ENCODE data around the gene AHNAK.

DNA sequence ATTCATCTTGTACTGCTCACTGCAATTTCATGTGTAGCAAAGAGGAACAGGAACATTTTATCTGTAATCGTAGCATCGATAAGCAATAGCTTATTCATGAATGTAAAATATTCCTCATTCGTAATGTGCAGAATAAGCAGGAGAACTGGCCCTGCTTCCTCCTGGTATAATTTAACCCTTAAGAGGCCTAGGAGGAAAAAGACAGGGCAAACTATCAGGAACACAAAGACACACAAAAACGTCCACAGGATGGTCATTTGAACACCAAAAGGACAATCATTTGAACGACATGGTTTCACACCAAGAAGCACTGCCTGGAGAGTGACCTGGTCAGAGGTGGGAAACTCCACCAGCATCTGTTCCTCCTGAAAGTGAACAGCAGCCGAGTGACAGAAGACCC, 63.9 kb downstream of the AHNAK start:
- TF ChIP-seq CTCF (IDR thresholded peaks at IDR 0.05; ENCODE audit: low read depth, low read length, missing input control), result no peak
- TF ChIP-seq FOXA1 (IDR thresholded peaks at IDR 0.05), result no peak
- TF ChIP-seq, protein P1, sequence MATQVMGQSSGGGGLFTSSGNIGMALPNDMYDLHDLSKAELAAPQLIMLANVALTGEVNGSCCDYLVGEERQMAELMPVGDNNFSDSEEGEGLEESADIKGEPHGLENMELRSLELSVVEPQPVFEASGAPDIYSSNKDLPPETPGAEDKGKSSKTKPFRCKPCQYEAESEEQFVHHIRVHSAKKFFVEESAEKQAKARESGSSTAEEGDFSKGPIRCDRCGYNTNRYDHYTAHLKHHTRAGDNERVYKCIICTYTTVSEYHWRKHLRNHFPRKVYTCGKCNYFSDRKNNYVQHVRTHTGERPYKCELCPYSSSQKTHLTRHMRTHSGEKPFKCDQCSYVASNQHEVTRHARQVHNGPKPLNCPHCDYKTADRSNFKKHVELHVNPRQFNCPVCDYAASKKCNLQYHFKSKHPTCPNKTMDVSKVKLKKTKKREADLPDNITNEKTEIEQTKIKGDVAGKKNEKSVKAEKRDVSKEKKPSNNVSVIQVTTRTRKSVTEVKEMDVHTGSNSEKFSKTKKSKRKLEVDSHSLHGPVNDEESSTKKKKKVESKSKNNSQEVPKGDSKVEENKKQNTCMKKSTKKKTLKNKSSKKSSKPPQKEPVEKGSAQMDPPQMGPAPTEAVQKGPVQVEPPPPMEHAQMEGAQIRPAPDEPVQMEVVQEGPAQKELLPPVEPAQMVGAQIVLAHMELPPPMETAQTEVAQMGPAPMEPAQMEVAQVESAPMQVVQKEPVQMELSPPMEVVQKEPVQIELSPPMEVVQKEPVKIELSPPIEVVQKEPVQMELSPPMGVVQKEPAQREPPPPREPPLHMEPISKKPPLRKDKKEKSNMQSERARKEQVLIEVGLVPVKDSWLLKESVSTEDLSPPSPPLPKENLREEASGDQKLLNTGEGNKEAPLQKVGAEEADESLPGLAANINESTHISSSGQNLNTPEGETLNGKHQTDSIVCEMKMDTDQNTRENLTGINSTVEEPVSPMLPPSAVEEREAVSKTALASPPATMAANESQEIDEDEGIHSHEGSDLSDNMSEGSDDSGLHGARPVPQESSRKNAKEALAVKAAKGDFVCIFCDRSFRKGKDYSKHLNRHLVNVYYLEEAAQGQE (IDR thresholded peaks at IDR 0.05), result no peak
